ENCODE measurements around the gene NCAPD3.
A peak's percentile ranks its signal among the peaks of the same experiment; 100 is the strongest.

NCAPD3 gene

DNA sequence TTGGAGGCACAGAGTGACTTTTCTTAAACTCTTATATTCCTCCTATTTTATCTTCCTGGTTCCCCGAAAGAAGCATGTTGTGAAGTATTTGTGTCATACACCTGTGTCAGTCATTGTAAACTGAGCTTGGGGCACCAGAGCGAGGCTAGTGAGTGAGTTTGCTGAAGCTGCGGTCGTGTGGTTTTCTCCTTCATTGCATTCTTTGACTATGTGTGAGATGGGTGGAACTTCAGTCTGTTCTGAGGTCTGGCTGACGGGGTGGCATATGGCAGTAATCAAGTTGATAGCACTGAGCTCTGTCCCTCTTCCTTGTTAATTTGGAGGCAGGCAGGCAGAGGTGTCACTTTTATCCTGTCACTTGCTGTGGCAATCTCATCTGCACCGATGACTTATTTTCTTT lies 4.9 kb upstream of the NCAPD3 start:
- no peak for TF ChIP-seq CTCF (IDR thresholded peaks at IDR 0.05; ENCODE audit: low read depth, low read length, missing control alignments)
- in situ Hi-C loops (cut with HindIII; ENCODE audit: low sequenced_read_pairs) = no loop called here
- no peak overlapping the region for H3K4me3 ChIP-seq (ENCODE audit: low read depth, low read length)
- no peak for DNase-seq (ENCODE audit: low read depth)

DNA sequence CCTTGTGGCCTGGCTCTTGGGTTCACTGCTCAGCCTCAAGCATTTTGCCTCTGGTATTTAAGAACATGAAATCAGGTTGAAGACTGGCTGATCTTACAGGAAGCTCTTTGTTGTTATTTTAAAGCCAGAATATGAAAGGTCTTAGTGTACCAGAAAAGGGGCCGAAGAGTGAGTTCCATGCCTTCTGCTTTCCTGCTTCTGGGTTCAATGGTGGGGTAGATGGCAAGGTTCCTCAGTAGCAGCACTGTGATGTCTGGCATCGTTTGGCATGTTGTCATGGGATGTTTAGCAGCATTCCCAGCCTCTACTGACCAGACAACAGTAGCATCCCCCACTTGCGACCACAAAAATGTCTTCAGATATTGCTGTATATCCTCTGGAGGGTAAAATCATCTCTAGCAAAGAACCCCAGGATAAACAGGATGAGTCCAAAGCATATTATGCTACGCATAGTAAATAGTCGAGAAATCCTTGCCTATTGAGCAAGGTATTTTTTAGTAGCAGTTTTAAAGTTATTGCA lies 3.1 kb upstream of the NCAPD3 start:
- no peak for DNase-seq (ENCODE audit: low read depth)
- H3K4me3 ChIP-seq (ENCODE audit: low read depth, low read length) = no peak overlapping the region
- no peak for TF ChIP-seq CTCF (IDR thresholded peaks at IDR 0.05; ENCODE audit: low read depth, low read length, missing control alignments)
- in situ Hi-C loops (cut with HindIII; ENCODE audit: low sequenced_read_pairs) = no loop called here

DNA sequence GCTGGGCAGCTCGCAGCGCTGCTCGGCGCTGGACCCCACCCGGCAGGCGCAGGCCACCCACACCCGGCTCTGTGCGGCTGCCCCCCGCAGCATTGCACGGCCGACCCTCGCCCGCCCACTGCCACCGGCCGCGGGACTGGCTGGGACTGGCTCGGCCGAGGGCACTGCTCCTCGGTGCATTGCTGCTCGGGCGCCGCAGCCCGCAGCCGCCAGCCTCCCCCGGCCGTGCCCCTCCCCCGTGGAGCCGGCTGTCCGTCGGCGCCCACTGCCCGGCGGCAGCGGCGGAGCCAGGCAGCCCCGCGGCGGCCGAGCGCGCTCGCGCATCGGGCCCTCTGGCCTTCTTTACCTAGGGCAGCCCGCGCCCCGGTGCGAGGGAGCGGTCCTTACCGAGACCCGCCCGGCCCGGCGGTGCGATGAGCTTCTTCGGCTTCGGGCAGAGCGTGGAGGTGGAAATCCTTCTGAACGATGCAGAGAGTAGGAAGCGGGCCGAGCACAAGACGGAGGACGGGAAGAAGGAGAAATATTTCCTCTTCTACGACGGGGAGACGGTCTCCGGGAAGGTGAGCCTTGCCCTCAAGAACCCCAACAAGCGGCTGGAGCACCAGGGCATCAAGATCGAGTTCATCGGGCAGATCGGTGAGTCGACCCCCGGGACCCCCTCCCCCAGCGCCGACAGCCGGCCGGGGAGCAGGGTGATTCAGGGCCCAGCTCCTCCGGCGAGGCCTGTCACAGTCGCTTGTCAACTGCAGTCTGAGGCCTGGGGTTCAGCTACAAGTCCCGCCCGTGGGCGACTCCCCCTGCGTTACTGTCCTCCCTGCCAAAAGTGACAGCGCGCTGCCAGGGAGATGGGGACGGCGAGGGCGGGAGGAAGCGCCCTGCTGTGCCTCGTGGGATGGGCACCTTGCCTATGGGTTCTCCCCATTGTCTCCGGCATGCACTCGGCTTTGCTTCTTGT lies 1.2 kb upstream of the NCAPD3 start:
- in situ Hi-C loops (cut with HindIII; ENCODE audit: low sequenced_read_pairs) = no loop called here
- H3K4me3 ChIP-seq (ENCODE audit: low read depth, low read length) = peak overlapping the region; percentile 94
- DNase-seq (ENCODE audit: low read depth) = no peak
- no peak for TF ChIP-seq CTCF (IDR thresholded peaks at IDR 0.05; ENCODE audit: low read depth, low read length, missing control alignments)

- in situ Hi-C loops (cut with HindIII; ENCODE audit: low sequenced_read_pairs) = no loop called here
- no peak for TF ChIP-seq CTCF (IDR thresholded peaks at IDR 0.05; ENCODE audit: low read depth, low read length, missing control alignments)
- H3K4me3 ChIP-seq (ENCODE audit: low read depth, low read length) = peak overlapping the region; percentile 94
- DNase-seq (ENCODE audit: low read depth) = no peak
Measured at GRCh38 chr11:134223121-134223520, 646 bp downstream of the NCAPD3 start.

DNA sequence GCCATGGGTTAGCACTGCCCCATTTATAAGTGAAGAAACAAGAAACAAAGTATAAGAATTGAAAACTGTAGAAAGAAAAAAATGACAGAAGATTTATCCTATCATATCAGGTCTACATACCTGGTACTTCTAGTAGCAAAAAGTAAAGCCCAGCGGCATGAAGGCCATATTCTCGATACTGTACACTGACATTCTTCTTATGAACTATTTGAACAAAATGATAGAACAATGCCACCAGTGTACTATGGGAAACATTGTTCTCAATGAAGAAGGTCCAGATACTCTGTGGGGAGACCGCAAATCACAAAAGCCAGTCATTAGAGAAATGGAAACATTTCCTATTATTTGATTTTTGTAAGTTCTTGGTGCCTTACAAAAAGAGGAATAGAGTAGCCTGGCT lies 7.0 kb downstream of the NCAPD3 start:
- in situ Hi-C loops (cut with HindIII; ENCODE audit: low sequenced_read_pairs) = no loop called here
- TF ChIP-seq CTCF (IDR thresholded peaks at IDR 0.05; ENCODE audit: low read depth, low read length, missing control alignments) = no peak
- no peak for DNase-seq (ENCODE audit: low read depth)
- no peak overlapping the region for H3K4me3 ChIP-seq (ENCODE audit: low read depth, low read length)

GRCh38 chr11:134215836-134216235 lies 7.9 kb downstream of the NCAPD3 start:
- DNase-seq (ENCODE audit: low read depth) = no peak
- H3K4me3 ChIP-seq (ENCODE audit: low read depth, low read length) = no peak overlapping the region
- in situ Hi-C loops (cut with HindIII; ENCODE audit: low sequenced_read_pairs) = no loop called here
- TF ChIP-seq CTCF (IDR thresholded peaks at IDR 0.05; ENCODE audit: low read depth, low read length, missing control alignments) = no peak
